GM19043 (cell line): ENCODE data around the gene SNAP91.
"Not testable (repeated sequence)": the region's sequence is repeated elsewhere in the genome, so short reads cannot be mapped to it uniquely, and the experiment has no call there.

Experiments
- ATAC-seq: cut with Tn5 transposase; IDR thresholded peaks from one replicate; pipeline ENCODE4 v1.9.1; 2021; ENCODE audit warnings: low read depth; ENCODE audit not compliant: unreplicated experiment

SNAP91 gene

GRCh38 chr6:83708970-83709747, at the start of gene SNAP91:
Gene SNAP91, minus strand, starts transcription at chr6:83709101. Its CDS starts 1,174 bp downstream, at chr6:83707927.
- ATAC-seq: no peak

- no peak for ATAC-seq
Measured at GRCh38 chr6:83758533-83758932, 49.6 kb upstream of the SNAP91 start.

GRCh38 chr6:83757021-83757420, 48.1 kb upstream of the SNAP91 start:
- ATAC-seq: no peak

- ATAC-seq: no peak
Measured at GRCh38 chr6:83756565-83756964, 47.7 kb upstream of the SNAP91 start.

- ATAC-seq: not testable (repeated sequence)
Measured at GRCh38 chr6:83752375-83752774, 43.5 kb upstream of the SNAP91 start.

- ATAC-seq: no peak
Measured at GRCh38 chr6:83741089-83741488, 32.2 kb upstream of the SNAP91 start.

GRCh38 chr6:83735461-83735860, 26.6 kb upstream of the SNAP91 start:
- ATAC-seq: no peak

GRCh38 chr6:83729871-83730270, 21.0 kb upstream of the SNAP91 start:
- ATAC-seq: no peak

GRCh38 chr6:83722876-83723275, 14.0 kb upstream of the SNAP91 start:
- no peak for ATAC-seq

- ATAC-seq: no peak
Measured at GRCh38 chr6:83717809-83718208, 8.9 kb upstream of the SNAP91 start.

- ATAC-seq: no peak
Measured at GRCh38 chr6:83711958-83712357, 3.1 kb upstream of the SNAP91 start.

GRCh38 chr6:83709748-83710050, 798 bp upstream of the SNAP91 start:
- ATAC-seq: no peak

- no peak for ATAC-seq
Measured at GRCh38 chr6:83708546-83708969, 343 bp downstream of the SNAP91 start.

GRCh38 chr6:83707829-83708545, 914 bp downstream of the SNAP91 start:
- no peak for ATAC-seq

GRCh38 chr6:83702749-83703148, 6.2 kb downstream of the SNAP91 start:
- ATAC-seq: no peak

GRCh38 chr6:83702077-83702476, 6.8 kb downstream of the SNAP91 start:
- ATAC-seq: no peak

GRCh38 chr6:83696674-83697073, 12.2 kb downstream of the SNAP91 start:
- ATAC-seq: no peak

GRCh38 chr6:83685481-83685880, 23.4 kb downstream of the SNAP91 start:
- ATAC-seq: no peak

GRCh38 chr6:83677791-83678190, 31.1 kb downstream of the SNAP91 start:
- no peak for ATAC-seq

GRCh38 chr6:83637953-83638352, 70.9 kb downstream of the SNAP91 start:
- ATAC-seq: no peak

GRCh38 chr6:83636800-83637199, 72.1 kb downstream of the SNAP91 start:
- ATAC-seq: no peak

GRCh38 chr6:83633609-83634008, 75.3 kb downstream of the SNAP91 start:
- ATAC-seq: no peak
